OCI-LY7 (cell line): ENCODE results near the gene MGAT4C. TPM values are rescaled to one million over a fixed set of nuclear protein-coding genes. Genes with fewer than 3 reads are reported as not detected.

Source experiments
- BruUV-seq: library from RNA; stranded (reverse); fragments of 400-500 nt; replicated peaks from 2 replicates; lab custom pipeline; 2021; lab: Mats Ljungman, UMichigan
- CTCF ChIA-PET: fragments of 300-600 bp; sonication (Branson Sonifier 250); formaldehyde crosslinking; loops from one replicate; lab custom pipeline; 2022; ENCODE audit warnings: antibody characterized with exemption; ENCODE audit not compliant: unreplicated experiment; lab: Charles Lee
- POLR2A ChIA-PET: fragments of 300-600 bp; sonication (Branson Sonifier 250); formaldehyde crosslinking; loops from one replicate; lab custom pipeline; 2022; ENCODE audit warnings: antibody characterized with exemption; lab: Charles Lee
- DNase-seq: peaks from one replicate; pipeline ENCODE4 v3.0.0-alpha.2; 2015; ENCODE audit warnings: low spot score
- H2AFZ ChIP-seq: fragments of 200-600 bp; sonication (generic), shearing (Covaris generic); 2 replicates; pipeline ENCODE4 v1.6.1; 2014; ENCODE audit warnings: mild to moderate bottlenecking, antibody characterized with exemption, low read length, moderate library complexity
- H3K27ac ChIP-seq: fragments of 200-600 bp; sonication (generic); 2 replicates; pipeline ENCODE4 v1.5.1; 2014; ENCODE audit warnings: mixed run types, low read depth, mild to moderate bottlenecking, moderate library complexity, low read length, inconsistent platforms; ENCODE audit not compliant: poor library complexity, severe bottlenecking
- H3K36me3 ChIP-seq: fragments of 200-600 bp; sonication (generic); 2 replicates; pipeline ENCODE4 v1.6.1; 2014; ENCODE audit warnings: mild to moderate bottlenecking, antibody characterized with exemption, low read length, moderate library complexity, mixed read lengths; ENCODE audit not compliant: insufficient read depth
- H3K4me1 ChIP-seq: fragments of 200-600 bp; sonication (generic); 2 replicates; pipeline ENCODE4 v1.5.1; 2014; ENCODE audit warnings: mild to moderate bottlenecking, low read length; ENCODE audit not compliant: insufficient read depth, poor library complexity, severe bottlenecking
- H3K4me2 ChIP-seq: fragments of 200-600 bp; sonication (generic); 2 replicates; pipeline ENCODE4 v1.6.1; 2014; ENCODE audit warnings: mild to moderate bottlenecking, low read length
- H3K4me3 ChIP-seq: fragments of 200-600 bp; sonication (generic); 2 replicates; pipeline ENCODE4 v1.5.1; 2014; ENCODE audit warnings: mild to moderate bottlenecking, low read depth, low read length; ENCODE audit not compliant: poor library complexity, severe bottlenecking
- H3K79me2 ChIP-seq: fragments of 200-600 bp; sonication (generic); 2 replicates; pipeline ENCODE4 v1.6.1; 2016; ENCODE audit warnings: low read depth, mild to moderate bottlenecking, low read length, moderate library complexity, mixed read lengths; ENCODE audit not compliant: insufficient read depth
- H3K9me2 ChIP-seq: fragments of 200-600 bp; sonication (generic); 2 replicates; pipeline ENCODE4 v1.6.1; 2016; ENCODE audit warnings: mild to moderate bottlenecking, low read length, mixed read lengths; ENCODE audit not compliant: insufficient read depth
- H3K9me3 ChIP-seq: fragments of 200-600 bp; sonication (generic); 2 replicates; pipeline ENCODE4 v1.6.1; 2014; ENCODE audit warnings: mild to moderate bottlenecking, mixed run types, low read length, mixed read lengths
- H4K20me1 ChIP-seq: fragments of 200-600 bp; sonication (generic); 2 replicates; pipeline ENCODE4 v1.6.1; 2014; ENCODE audit warnings: mild to moderate bottlenecking, antibody characterized with exemption, low read length, moderate library complexity, mixed read lengths; ENCODE audit not compliant: insufficient read depth
- EZH2phosphoT487 ChIP-seq: fragments of 200-600 bp; sonication (generic); IDR thresholded peaks from 2 replicates; pipeline ENCODE4 v1.6.1; 2018; ENCODE audit warnings: low read depth, borderline replicate concordance, mild to moderate bottlenecking, mixed run types, antibody characterized with exemption, low read length, moderate library complexity, mixed read lengths
- intact Hi-C: fragments of 100-400 bp; cut with micrococcal nuclease; formaldehyde crosslinking; loops from one replicate; pipeline ENCODE4 v1.10.0; 2022; ENCODE audit not compliant: unreplicated experiment
- total RNA-seq, 2 experiments: library from RNA; depleted of rRNA in 1 of 2; stranded (reverse); fragments of >200 nt in 1 of 2; shearing (Covaris generic) in 1 of 2; gene quantifications; 2 replicates each; pipeline ENCODE4 v1.2.3, GENCODE V29; 2014 to 2022
- TF ChIP-seq, protein P1 (sequence below): fragments of 200-600 bp; sonication (generic); conservative IDR thresholded peaks from 2 replicates; pipeline ENCODE4 v1.5.1; 2014; ENCODE audit warnings: mild to moderate bottlenecking, antibody characterized with exemption, low read length, moderate library complexity, mixed read lengths

The MGAT4C gene
- total RNA-seq, 2 experiments from 2014 or later: not detected

DNA sequence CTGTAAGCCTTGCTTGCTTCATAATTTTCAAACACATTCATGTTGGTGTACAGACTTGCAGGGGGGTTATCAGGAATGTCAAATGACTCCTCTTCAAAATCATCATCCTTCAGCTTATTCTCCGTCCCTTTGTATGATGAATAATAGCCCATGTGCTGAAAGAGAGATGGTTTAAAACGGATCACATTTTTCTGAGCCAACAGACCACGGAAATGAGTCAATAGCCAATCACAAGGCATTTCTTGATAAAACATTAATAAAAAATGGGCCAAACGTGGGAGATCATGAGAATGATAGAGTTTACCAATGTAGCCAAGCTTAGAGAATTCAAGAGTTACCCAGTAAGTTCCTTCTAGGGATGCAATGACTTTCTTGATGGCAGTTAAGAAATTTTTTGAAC is 276.6 kb downstream of the MGAT4C start:
- no peak overlapping the region for H3K4me3 ChIP-seq
- no peak for TF ChIP-seq EZH2phosphoT487
- TF ChIP-seq, protein P1, sequence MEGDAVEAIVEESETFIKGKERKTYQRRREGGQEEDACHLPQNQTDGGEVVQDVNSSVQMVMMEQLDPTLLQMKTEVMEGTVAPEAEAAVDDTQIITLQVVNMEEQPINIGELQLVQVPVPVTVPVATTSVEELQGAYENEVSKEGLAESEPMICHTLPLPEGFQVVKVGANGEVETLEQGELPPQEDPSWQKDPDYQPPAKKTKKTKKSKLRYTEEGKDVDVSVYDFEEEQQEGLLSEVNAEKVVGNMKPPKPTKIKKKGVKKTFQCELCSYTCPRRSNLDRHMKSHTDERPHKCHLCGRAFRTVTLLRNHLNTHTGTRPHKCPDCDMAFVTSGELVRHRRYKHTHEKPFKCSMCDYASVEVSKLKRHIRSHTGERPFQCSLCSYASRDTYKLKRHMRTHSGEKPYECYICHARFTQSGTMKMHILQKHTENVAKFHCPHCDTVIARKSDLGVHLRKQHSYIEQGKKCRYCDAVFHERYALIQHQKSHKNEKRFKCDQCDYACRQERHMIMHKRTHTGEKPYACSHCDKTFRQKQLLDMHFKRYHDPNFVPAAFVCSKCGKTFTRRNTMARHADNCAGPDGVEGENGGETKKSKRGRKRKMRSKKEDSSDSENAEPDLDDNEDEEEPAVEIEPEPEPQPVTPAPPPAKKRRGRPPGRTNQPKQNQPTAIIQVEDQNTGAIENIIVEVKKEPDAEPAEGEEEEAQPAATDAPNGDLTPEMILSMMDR: no peak
- H2AFZ ChIP-seq: no peak overlapping the region
- H3K4me1 ChIP-seq: no peaks in the 10 kb centered on the region
- no peaks in the 10 kb centered on the region for H3K9me3 ChIP-seq
- no peaks in the 10 kb centered on the region for H3K79me2 ChIP-seq
- intact Hi-C loops: no loop called here
- no peak overlapping the region for H3K27ac ChIP-seq
- CTCF ChIA-PET: no interaction called here
- no peaks in the 10 kb centered on the region for H3K9me2 ChIP-seq
- no peaks in the 10 kb centered on the region for H3K36me3 ChIP-seq
- H3K4me2 ChIP-seq: no peak overlapping the region
- no peak for DNase-seq
- POLR2A ChIA-PET: no interaction called here
- H4K20me1 ChIP-seq: no peaks in the 10 kb centered on the region
- no TSS peak for BruUV-seq

DNA sequence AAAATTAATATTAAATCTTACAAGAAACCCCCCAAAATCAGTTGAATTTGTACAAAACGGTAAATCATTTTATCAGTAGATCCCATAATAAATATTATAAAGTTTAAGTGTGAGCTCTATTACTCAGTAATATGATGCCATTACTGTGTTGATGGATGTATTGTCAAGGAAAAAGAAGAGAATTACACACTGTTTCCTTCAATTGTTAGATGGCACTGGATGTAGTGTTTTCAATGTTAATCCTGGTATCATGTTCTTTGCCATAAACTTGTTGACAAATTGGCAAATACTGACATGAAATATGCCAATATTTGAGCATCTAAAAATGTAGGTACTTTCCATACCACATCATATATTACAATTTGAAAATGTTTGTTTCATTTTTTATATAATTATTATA is 280.5 kb downstream of the MGAT4C start:
- ChIA-PET POLR2A (no interaction called here), CTCF (no interaction called here)
- Histone ChIP-seq H3K27ac (no peak overlapping the region), H2AFZ (no peak overlapping the region), H3K9me3 (no peaks in the 10 kb centered on the region), H3K4me1 (no peaks in the 10 kb centered on the region), H3K4me2 (no peak overlapping the region), H3K4me3 (no peak overlapping the region), H3K79me2 (no peaks in the 10 kb centered on the region), H3K9me2 (no peaks in the 10 kb centered on the region), H3K36me3 (no peaks in the 10 kb centered on the region), H4K20me1 (no peaks in the 10 kb centered on the region)
- DNase-seq: no peak
- intact Hi-C loops: no loop called here
- no TSS peak for BruUV-seq
- TF ChIP-seq, protein P1: no peak
- TF ChIP-seq EZH2phosphoT487: no peak

DNA sequence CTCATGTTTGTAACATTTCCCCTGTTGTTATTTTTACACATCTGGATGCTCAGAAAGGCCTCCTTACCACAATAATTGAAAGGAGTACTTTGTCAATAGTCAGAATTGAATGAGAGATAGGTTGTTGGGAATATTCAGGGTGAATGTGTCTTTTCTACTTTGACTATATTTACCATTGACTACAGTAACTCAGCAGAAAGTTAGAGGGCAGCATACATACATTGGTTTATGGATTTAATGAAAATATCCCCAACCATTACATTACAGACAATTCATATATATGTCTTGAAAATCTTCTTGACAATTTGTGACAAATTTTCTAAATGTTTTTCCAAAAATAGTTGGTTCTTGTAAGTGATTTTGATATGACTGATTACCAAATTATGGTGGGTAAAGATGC is 284.4 kb downstream of the MGAT4C start:
- BruUV-seq: no TSS peak
- POLR2A ChIA-PET: no interaction called here
- Histone ChIP-seq H3K4me3 (no peak overlapping the region), H3K36me3 (no peaks in the 10 kb centered on the region), H3K9me2 (no peaks in the 10 kb centered on the region), H3K27ac (no peak overlapping the region), H2AFZ (no peak overlapping the region), H3K79me2 (no peaks in the 10 kb centered on the region), H3K9me3 (no peaks in the 10 kb centered on the region), H4K20me1 (no peaks in the 10 kb centered on the region), H3K4me2 (no peak overlapping the region), H3K4me1 (no peaks in the 10 kb centered on the region)
- intact Hi-C loops: no loop called here
- TF ChIP-seq EZH2phosphoT487: no peak
- TF ChIP-seq, protein P1: no peak
- CTCF ChIA-PET: no interaction called here
- DNase-seq: no peak
